ENCODE results near the gene GAB4.

The GAB4 gene

GRCh38 chr22:16988257-16988656 is 19.8 kb downstream of the GAB4 start:
- no peak for DNase-seq (ENCODE audit: low read depth in 2 of 2)

GRCh38 chr22:16987822-16988221 is 20.2 kb downstream of the GAB4 start:
- no peak for DNase-seq (ENCODE audit: low read depth in 2 of 2)

GRCh38 chr22:16975155-16975885 is 32.7 kb downstream of the GAB4 start:
- no peak for DNase-seq (ENCODE audit: low read depth in 2 of 2)

GRCh38 chr22:16974298-16975084 is 33.5 kb downstream of the GAB4 start:
- no peak for DNase-seq (ENCODE audit: low read depth in 2 of 2)

- DNase-seq (ENCODE audit: low read depth in 2 of 2) = no peak
Observed at GRCh38 chr22:16973591-16974297, 34.3 kb downstream of the GAB4 start.

GRCh38 chr22:16972311-16972710 is 35.7 kb downstream of the GAB4 start:
- DNase-seq (ENCODE audit: low read depth in 2 of 2) = no peak

GRCh38 chr22:16970446-16970845 is 37.6 kb downstream of the GAB4 start:
- no peak for DNase-seq (ENCODE audit: low read depth in 2 of 2)

GRCh38 chr22:16969508-16970327 is 38.3 kb downstream of the GAB4 start:
- DNase-seq (ENCODE audit: low read depth in 2 of 2) = no peak

GRCh38 chr22:16968218-16968595 is 39.8 kb downstream of the GAB4 start:
- DNase-seq (ENCODE audit: low read depth in 2 of 2) = no peak

- no peak for DNase-seq (ENCODE audit: low read depth in 2 of 2)
Observed at GRCh38 chr22:16967453-16968217, 40.4 kb downstream of the GAB4 start.

- DNase-seq (ENCODE audit: low read depth in 2 of 2) = no peak
Observed at GRCh38 chr22:16966251-16966650, 41.8 kb downstream of the GAB4 start.

GRCh38 chr22:16965560-16965959 is 42.5 kb downstream of the GAB4 start:
- no peak for DNase-seq (ENCODE audit: low read depth in 2 of 2)

GRCh38 chr22:16965083-16965482 is 42.9 kb downstream of the GAB4 start:
- no peak for DNase-seq (ENCODE audit: low read depth in 2 of 2)

- DNase-seq (ENCODE audit: low read depth in 2 of 2) = no peak
Observed at GRCh38 chr22:16964366-16964765, 43.7 kb downstream of the GAB4 start.

- no peak for DNase-seq (ENCODE audit: low read depth in 2 of 2)
Observed at GRCh38 chr22:16963189-16963945, 44.7 kb downstream of the GAB4 start.

GRCh38 chr22:16962501-16962900 is 45.5 kb downstream of the GAB4 start:
- DNase-seq (ENCODE audit: low read depth in 2 of 2) = no peak

- DNase-seq (ENCODE audit: low read depth in 2 of 2) = no peak
Observed at GRCh38 chr22:16961477-16962186, 46.4 kb downstream of the GAB4 start.

GRCh38 chr22:16960884-16961249 is 47.2 kb downstream of the GAB4 start:
- DNase-seq (ENCODE audit: low read depth in 2 of 2) = no peak

GRCh38 chr22:16960220-16960883 is 47.7 kb downstream of the GAB4 start:
- no peak for DNase-seq (ENCODE audit: low read depth in 2 of 2)

Measured in stimulated activated CD4-positive, alpha-beta T cell treated with anti-CD3 and anti-CD28 coated beads, Interleukin-1b, Interleukin-23, amount 100 ng/mL, for 4 hours (primary cell).